ENCODE data around the gene C20orf204. TPM values are rescaled to one million over a fixed set of nuclear protein-coding genes. Genes with fewer than 3 reads are reported as not detected.

The C20orf204 gene
- total and polyA plus RNA-seq, 8 donors = 0.31 to 3.7 (median 0.79) TPM

DNA sequence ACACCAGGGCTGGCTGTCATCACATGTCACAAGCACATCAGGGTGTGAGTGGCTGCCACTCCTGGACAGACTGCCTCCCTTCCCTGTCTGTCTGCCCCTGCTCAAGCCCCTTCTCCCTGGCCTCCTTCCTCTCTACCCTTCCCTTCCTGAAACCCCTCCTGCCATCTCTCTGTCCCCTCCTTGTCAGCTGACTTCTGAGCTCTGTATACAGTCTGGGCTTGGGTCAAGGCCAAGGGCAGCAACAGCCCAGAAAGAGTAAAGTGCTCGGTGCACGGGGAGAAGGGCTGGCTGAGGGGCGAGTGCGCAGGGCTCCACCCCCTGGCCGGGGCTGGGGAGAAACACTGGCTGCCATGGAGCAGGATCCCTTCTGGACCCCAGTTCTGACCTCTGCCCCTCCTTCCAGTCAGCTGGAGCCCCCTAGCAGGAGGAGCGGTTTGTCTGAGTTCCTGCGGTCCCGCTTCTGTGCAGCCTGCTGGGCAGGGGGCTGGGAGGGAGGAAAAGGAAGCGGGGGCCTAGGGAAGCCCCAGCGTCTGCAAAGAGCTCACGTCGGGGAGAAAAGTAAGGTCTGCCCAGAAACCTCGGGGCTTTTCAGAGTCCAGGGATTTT lies 46.2 kb downstream of the C20orf204 start:
- TF ChIP-seq, protein P1, sequence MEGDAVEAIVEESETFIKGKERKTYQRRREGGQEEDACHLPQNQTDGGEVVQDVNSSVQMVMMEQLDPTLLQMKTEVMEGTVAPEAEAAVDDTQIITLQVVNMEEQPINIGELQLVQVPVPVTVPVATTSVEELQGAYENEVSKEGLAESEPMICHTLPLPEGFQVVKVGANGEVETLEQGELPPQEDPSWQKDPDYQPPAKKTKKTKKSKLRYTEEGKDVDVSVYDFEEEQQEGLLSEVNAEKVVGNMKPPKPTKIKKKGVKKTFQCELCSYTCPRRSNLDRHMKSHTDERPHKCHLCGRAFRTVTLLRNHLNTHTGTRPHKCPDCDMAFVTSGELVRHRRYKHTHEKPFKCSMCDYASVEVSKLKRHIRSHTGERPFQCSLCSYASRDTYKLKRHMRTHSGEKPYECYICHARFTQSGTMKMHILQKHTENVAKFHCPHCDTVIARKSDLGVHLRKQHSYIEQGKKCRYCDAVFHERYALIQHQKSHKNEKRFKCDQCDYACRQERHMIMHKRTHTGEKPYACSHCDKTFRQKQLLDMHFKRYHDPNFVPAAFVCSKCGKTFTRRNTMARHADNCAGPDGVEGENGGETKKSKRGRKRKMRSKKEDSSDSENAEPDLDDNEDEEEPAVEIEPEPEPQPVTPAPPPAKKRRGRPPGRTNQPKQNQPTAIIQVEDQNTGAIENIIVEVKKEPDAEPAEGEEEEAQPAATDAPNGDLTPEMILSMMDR (IDR thresholded peaks at IDR 0.05) = no peak
- no peak for ATAC-seq
- Histone ChIP-seq H3K4me1 (peaks cover 5 to 15% (median 6%) of the 10 kb centered on the region in 3 donors), H3K9me3 (no peaks in the 10 kb centered on the region), H3K36me3 (no peaks in the 10 kb centered on the region), H3K4me3 (no peak overlapping the region), H3K27ac (no peak overlapping the region), H3K27me3 (no peaks in the 10 kb centered on the region)
- intact Hi-C loops (cut with DNase I) = no loop called here
- 37 to 55% methylated on average over 13 of the region's 13 CpGs for WGBS, 2 donors
- no peak for FAIRE-seq
- no peak for DNase-seq

DNA sequence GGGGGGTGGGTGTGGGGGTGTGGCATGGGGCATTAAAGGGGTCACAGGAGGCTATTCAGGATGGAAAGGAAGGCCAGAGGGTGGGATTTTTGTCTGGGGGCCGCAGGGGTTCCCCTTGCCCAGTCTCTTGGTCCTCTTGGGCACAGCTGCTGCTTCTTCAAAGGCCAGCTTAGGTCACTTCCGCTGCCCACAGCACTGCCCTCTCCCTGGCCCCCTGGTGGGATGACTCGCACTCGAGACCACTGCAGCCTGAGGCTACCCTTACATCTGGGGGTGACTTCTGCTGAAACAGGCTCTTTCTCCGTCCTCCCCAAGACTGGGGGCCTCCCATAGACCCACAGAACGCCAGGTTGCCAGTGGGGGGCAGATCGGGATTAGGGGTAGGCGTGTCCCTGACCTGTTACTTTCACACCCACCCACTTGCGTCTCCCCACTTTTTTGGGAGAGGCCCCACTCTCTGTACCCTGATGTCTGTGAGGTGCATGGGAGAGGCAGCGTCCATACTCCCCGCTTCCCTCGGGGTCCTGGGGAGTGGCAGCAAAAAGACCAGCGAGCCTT lies 46.9 kb downstream of the C20orf204 start:
- no peaks in the 10 kb centered on the region for H3K9me3 ChIP-seq
- peak overlapping the region in 3 of 4 donors; percentile 48 to 69 (median 52) for H3K4me3 ChIP-seq
- peaks cover 5 to 15% (median 6%) of the 10 kb centered on the region in 3 donors for H3K4me1 ChIP-seq
- TF ChIP-seq, protein P1 (IDR thresholded peaks at IDR 0.05) = no peak
- ATAC-seq (no peak), DNase-seq (no peak), FAIRE-seq (no peak)
- H3K36me3 ChIP-seq = no peaks in the 10 kb centered on the region
- no peaks in the 10 kb centered on the region for H3K27me3 ChIP-seq
- WGBS, 2 donors = 29 to 31% methylated on average over 12 to 13 of the region's 13 CpGs
- H3K27ac ChIP-seq = no peak overlapping the region
- intact Hi-C loops (cut with DNase I) = no loop called here

DNA sequence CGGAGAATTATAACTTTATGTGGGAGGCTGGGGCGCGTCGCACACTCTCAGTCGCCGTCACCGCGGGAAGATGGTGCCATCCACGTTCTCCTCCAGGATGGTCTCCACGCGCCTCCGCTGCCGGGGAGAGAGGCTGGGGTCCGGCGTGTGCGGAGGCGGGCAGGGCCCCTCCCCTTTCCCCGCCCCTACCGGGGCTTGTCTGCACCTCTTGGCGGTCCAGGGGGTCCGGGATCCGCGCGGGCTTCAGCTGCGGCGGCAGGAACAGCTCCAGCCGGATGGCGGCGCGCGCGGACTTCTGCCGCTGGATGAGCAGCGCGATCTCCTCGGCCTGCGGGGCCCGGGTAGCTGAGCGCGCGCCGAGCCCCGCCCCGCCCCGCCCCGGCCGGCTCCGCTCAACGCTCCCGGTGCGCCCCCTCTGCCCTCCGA lies 47.4 kb downstream of the C20orf204 start:
- Histone ChIP-seq H3K4me1 (peaks cover 5 to 13% (median 6%) of the 10 kb centered on the region in 3 donors), H3K4me3 (peak overlapping the region; percentile 39 to 69 (median 50)), H3K9me3 (no peaks in the 10 kb centered on the region), H3K36me3 (no peaks in the 10 kb centered on the region), H3K27me3 (no peaks in the 10 kb centered on the region), H3K27ac (no peak overlapping the region)
- no peak for FAIRE-seq
- DNase-seq = peak in 5 of 6 donors; percentile 63 to 90 (median 66)
- TF ChIP-seq, protein P1 (IDR thresholded peaks at IDR 0.05) = peak in 3 of 4 donors; percentile 29 to 47 (median 32)
- intact Hi-C loops (cut with DNase I) = no loop called here
- ATAC-seq = peak; percentile 58 to 72 (median 71)
- WGBS, 2 donors = 0 to 1% methylated on average over 43 to 52 of the region's 52 CpGs

DNA sequence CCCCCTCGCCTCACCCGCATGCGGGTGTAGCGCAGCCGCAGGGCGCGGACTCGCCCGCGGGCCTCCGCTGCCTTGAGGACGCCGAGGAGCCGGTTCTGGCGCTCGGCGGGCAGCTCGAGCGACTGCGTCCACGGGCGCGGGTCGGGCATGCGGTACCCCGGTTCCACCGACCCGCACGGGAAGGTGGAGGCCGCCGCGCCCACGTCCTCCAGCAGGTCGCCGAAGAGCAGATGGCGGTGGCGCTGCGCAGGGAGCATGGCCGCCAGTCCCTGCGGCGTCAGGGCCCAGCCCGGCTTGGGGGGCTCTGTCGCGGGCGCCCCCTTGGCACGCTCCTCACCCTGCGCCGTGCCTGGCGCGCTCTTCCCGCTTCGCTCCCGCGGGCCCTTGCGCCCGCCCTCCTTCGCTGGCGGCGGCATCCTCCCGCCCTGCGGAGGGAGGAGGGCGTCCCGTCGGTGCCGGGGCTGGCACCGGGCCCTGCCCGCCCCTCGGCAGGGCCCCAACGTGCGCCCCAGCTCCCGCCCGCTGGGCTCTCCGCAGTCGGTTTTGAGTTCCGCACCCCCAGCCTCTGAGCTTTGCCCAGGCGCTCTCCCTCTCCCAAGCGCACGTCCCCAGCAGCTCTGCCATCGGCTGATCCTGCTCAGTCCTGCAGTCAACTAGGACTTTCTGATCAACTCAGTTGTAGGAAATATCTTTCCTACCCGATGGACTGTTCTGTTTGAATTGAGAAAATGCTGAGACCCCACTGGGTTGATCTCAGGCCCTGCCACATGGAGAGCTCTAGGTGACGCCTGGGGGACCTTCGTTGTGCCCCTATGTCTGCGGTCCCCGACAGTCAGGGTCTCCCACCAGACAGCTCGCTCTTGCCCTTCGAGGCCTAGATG lies 48.1 kb downstream of the C20orf204 start, which contains the start of gene LKAAEAR1:
Gene LKAAEAR1 (minus strand): TSS at position 595 of the 881 bp plus-strand sequence. CDS start 179 bp downstream, at position 416.
- peaks cover 3 to 6% (median 5%) of the 10 kb centered on the region in 3 donors for H3K4me1 ChIP-seq

More for the DNA sequence above, 48.1 kb downstream of the C20orf204 start, which contains the start of gene LKAAEAR1:
- Histone ChIP-seq H3K27ac (no peak within 1 kb of the TSS), H3K9me3 (no peaks in the 10 kb centered on the region), H3K27me3 (no peaks in the 10 kb centered on the region), H3K4me3 (peak within 1 kb of the TSS; percentile 39 to 69 (median 50)), H3K36me3 (no peaks in the 10 kb centered on the region)
- intact Hi-C loops (cut with DNase I) = no loop called here
- 4% methylated on average over 61 to 86 of the region's 86 CpGs for WGBS, 2 donors
- TF ChIP-seq, protein P1 (IDR thresholded peaks at IDR 0.05) = no peak
- peak in 1 of 4 donors; percentile 5 for ATAC-seq
- DNase-seq = no peak
- FAIRE-seq = no peak

Measured in pancreas (tissue), 10 donors.